Fibroblast of skin of right quadriceps (primary cell): Measurements from ENCODE around the gene POR.
"Not testable (repeated sequence)": the region's sequence is repeated elsewhere in the genome, so short reads cannot be mapped to it uniquely, and the experiment has no call there.

Experiments
- DNase-seq: peaks from one replicate; pipeline ENCODE4 v3.0.0-alpha.2; 2013

POR gene

DNA sequence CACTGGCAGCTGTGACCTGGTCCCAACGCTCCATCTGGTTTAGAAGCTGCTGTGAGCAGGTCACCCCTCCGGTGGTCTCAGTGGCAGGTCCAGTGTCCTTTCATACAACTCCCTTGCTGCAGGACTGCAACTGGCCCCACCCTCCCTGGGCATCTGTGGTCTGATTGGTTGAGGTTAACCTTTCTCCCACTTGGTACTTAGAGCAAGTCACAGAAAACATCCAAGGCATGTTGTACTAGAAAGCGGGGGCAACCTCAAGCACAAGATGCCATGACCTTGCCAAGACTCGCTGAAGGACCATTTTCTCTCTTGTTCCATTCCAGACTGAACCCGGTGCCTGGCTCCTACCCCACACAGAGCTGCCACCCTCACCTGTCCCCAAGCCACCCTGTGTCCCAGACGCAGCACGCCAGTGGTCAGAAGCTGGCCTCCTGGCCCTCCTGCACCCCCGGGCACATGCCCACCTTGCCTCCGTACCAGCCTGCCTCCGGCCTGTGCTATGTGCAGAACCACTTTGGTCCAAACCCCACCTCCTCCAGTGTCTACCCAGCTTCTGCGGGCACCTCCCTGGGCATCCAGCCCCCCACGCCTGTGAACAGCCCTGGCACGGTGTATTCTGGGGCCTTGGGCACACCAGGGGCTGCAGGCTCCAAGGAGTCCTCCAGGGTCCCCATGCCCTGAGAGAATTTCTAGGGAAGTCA, 27.1 kb upstream of the POR start:
- DNase-seq = no peak

DNA sequence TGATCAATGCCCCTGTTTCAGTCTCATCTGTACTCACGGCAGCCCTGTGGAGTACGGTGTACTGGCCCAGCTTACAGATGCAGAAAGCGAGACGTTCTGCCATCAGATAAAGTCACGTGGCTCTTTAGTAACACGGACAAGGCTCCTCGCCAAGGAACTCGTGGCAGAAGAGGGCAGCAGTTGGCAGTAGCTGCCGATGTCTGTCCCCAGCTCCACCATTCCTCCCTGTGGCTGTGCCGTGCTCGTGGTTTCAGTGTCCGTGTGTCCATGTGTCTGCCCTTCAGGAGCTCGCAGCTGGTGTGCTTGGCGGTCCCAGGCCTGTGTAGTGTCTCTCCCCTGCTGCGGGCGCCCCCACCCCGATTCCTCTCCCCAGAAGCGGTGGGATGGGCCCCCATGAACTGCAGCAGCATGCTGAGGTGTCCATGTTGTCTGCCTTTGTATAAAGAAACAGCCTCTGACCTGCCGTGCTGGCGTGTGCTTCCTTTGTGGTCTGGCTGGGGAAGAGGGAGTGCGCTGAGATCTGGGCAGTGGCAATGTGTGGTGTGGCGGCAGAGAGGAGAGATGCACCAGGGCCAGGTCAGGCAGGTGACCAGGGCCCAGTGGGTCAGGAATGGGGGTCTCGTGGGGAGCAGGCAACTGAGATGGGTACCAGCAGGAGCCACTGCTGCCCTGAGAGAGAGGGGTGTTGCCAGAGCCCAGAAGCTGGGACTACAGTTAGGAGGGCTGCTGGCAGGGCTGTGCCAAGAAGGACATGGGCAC, 26.3 kb upstream of the POR start:
- DNase-seq = no peak

- no peak for DNase-seq
Observed at GRCh38 chr7:75889223-75889825, 25.6 kb upstream of the POR start.

GRCh38 chr7:75889826-75890225, 25.1 kb upstream of the POR start:
- DNase-seq = peak; percentile 19

GRCh38 chr7:75891237-75891636, 23.7 kb upstream of the POR start:
- not testable (repeated sequence) for DNase-seq

DNA sequence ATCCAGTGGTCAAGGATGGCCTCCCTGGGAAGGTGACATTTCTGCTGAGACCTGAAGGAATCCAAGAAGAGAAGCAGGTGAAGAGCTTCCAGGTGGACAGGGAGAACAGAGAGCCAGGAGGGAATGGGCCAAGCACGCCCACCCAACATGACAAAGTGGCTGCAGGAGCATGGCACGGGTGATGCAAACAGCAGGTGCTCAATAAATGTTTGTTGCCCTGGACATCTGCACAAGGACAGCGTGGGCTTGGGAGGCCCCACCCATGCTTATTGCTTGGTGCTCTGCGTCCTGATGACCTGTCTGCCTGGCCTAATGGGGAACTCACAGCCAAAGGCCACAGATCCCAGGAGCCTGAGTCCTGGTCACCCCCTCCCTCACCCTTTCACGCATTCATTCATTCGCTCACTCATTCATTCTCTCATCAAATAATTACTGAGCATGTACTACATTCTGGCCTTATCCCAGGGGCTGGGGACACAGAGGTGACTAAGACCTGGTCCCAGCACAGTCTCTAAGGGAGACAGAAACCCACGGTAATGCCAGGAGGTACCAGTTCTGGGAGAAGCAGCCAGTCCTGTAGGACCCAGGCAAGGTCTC, 23.0 kb upstream of the POR start:
- no peak for DNase-seq

- no peak for DNase-seq
Observed at GRCh38 chr7:75892634-75893272, 22.2 kb upstream of the POR start.

DNA sequence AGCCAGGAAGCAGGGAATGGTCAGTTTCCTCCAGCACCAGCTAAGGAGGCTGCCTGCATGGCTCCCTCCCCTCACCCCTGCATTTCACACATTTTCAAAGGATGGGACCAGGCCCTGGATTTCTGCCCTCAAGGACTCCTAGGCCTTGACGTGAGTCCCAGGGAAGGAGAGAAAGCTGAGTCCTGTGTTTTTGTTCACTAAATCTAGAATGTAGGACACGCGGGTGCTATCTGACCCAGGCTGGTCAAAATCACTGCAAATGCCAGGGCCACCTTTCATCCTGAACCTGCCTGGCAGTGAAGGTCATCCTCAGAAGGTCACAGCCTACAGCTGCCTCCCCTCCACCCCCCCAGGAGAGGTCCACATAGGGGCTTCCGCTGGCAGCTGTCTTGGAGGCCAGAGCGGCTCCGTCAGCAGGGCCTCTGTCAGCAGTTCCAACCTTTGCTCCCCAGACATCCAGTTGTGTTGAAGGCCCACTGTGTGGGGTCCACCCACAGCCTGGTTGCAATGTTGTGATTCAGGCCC, 18.1 kb upstream of the POR start:
- no peak for DNase-seq

GRCh38 chr7:75900617-75901315, 14.2 kb upstream of the POR start:
- no peak for DNase-seq

DNA sequence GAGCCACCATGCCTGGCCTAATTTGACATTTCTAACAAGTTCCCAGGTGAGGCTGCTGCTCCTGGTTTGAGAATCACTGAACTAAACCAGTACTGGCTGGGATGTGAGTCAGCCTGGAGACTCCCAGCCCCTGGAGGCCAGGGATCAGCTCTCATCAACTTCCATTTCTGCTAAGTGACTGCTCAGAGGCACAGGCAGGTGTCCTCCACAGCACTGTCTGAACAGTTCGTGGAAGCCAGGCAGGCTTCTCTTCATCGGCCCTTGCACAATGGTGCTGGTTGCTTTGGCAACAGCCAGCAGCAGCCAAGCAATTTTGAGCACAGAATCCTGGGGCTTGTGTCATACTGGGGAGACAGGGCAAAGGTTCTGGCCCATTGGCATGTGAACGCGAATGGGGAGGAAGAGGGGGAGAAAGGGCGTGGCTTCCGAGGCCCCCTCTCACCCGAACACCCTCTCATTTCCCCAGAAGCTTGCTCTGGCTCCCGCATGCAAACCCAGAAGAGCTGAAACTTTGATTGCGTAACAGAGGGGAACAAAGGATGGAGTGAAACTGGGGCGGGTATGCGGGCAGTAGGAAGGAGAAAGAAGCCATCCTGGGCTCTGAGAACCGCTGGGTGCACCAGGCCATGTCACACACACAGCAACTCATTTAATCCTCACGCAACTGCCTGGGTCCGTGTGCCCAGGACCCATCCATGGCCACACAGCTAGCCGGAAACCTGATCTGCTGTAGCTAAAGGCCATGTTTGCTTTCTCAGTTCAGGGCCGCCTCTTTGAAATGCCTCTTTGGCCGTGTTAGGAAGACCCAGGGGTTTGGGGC, 9.0 kb upstream of the POR start:
- DNase-seq = peak; percentile 39

DNA sequence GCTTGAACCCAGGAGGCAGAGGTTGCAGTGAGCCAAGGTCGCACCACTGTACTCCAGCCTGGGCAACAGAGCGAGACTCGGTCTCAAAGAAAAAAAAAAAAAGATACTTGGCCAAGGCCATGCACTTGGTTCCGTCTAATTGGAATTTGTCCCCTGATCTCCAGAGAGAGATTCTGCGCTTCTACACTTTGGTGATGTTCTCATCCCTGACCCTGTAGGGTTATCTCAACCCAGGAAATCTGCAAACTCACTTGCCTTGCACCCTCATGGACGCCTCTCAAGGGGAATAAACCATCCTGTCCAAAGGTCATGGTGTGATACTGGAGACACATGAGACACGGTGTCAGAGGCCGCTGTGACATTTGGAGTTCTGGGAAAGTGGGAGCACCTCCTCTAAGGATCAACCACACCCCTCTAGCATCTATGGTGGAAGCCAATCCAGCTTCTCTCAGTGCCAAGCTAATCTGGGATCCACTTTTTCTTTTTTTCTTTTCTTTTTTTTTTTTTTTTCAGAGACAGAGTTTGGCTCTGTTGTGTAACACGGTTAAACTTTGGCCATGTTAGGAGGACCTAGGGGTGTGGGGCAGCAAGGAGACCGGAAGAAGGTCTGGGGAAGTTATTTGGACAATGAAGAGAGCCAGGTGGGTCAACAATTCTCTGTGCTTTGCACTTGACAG, 7.8 kb upstream of the POR start:
- no peak for DNase-seq

DNA sequence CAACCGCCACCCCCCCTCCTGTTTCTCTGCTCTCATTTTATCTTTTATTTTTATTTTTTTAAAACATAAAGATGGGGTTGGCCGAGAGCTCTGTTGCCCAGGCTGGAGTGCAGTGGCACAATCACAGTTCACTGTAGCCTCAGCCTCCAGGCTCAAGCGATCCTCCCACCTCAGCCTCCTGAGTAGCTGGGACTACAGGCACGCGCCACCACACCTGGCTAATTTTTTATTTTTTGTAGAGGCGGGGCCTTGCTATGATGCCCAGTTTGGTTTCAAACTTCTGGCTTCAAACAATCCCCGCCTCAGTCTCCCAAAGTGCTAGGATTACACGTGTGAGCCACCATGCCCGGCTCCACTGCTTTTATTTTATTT, 7.3 kb upstream of the POR start:
- not testable (repeated sequence) for DNase-seq

DNA sequence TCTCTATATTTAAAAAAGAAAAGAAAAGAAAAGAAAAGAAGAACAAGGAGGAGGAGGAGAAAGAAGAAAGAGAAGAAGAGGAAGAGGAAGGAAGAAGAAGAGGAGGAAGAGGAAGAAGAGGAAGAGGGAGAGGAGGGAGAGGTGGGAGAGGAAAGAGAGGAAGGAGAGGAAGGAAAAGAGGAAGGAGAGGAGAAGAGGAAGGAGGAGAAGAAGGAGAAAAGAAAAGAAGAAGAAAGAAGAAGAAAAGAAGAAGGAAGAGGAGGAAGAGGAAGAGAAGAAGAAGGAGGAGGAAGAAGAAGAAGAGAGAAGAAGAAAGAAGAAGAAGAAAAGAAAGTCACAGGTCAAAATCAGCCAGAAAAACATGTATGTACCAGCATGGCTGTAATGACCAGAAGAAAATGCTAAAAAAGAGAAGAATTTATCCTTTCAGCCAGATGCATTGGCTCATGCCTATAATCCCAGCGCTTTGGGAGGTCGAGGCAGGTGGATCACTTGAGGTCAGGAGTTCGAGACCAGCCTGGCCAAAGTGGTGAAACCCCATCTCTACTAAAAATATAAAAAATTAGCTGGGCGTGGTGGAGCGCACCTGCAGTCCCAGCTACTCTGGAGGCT, 5.3 kb upstream of the POR start:
- DNase-seq = no peak

- DNase-seq = not testable (repeated sequence)
Observed at GRCh38 chr7:75911186-75911585, 3.8 kb upstream of the POR start.

- DNase-seq = no peak
Observed at GRCh38 chr7:75913437-75913836, 1.5 kb upstream of the POR start.

- DNase-seq = no peak
Observed at GRCh38 chr7:75914169-75914654, 743 bp upstream of the POR start.

- DNase-seq = no peak
Observed at GRCh38 chr7:75915416-75916156, 631 bp downstream of the POR start.

DNA sequence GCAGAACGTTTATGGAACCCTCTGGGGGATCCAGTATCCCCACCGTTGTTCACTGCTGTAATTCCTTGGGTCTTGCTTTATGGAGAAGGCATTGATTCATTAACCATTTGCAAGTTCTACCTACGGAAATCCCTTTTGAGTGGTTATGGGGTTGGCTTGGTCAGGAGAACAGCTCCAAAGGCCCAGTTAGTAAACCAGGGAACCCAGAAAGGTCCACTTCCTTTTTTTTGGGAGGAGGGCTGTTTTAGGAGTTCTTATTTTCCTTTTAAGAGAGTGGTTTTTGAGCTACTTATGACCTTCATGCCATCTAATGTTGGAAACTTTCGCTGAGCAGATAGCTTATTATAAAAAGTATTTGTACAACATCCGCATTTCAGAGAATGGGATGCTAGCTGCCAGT, 1.3 kb downstream of the POR start:
- no peak for DNase-seq
